ENCODE measurements around the gene COL13A1.

- TF ChIP-seq, protein P1, sequence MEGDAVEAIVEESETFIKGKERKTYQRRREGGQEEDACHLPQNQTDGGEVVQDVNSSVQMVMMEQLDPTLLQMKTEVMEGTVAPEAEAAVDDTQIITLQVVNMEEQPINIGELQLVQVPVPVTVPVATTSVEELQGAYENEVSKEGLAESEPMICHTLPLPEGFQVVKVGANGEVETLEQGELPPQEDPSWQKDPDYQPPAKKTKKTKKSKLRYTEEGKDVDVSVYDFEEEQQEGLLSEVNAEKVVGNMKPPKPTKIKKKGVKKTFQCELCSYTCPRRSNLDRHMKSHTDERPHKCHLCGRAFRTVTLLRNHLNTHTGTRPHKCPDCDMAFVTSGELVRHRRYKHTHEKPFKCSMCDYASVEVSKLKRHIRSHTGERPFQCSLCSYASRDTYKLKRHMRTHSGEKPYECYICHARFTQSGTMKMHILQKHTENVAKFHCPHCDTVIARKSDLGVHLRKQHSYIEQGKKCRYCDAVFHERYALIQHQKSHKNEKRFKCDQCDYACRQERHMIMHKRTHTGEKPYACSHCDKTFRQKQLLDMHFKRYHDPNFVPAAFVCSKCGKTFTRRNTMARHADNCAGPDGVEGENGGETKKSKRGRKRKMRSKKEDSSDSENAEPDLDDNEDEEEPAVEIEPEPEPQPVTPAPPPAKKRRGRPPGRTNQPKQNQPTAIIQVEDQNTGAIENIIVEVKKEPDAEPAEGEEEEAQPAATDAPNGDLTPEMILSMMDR (IDR thresholded peaks at IDR 0.05; ENCODE audit: insufficient read depth, low read depth, low read length) = no peak
- no peak for TF ChIP-seq EZH2 (IDR thresholded peaks at IDR 0.05; ENCODE audit: insufficient read depth, low read length)
These were observed 44.0 kb upstream of the COL13A1 start for GRCh38 chr10:69757553-69758309.

Measured in astrocyte (in vitro differentiated cells and primary cell).